ENCODE data around the gene PHF24. TPM values are rescaled to one million over a fixed set of nuclear protein-coding genes. Genes with fewer than 3 reads are reported as not detected.

PHF24 gene
- total RNA-seq, 4 donors from 2014 or later: 0.09 to 0.57 (median 0.44) TPM; not detected in 1

GRCh38 chr9:34959461-34959860 is 1.4 kb downstream of the PHF24 start:
- Histone ChIP-seq H3K4me3 (no peak overlapping the region), H3K27me3 (peaks cover 0 to 84% (median 6%) of the 10 kb centered on the region in 4 donors), H3K27ac (no peak overlapping the region), H3K9me3 (no peaks in the 10 kb centered on the region), H3K36me3 (no peaks in the 10 kb centered on the region), H3K4me1 (peaks cover 3 to 18% (median 12%) of the 10 kb centered on the region in 3 donors)
- TF ChIP-seq POLR2A (IDR thresholded peaks at IDR 0.05): no peak
- no peak for TF ChIP-seq CTCF (IDR thresholded peaks at IDR 0.05)
- intact Hi-C loops (cut with DNase I): no loop called here
- 84 to 90% methylated on average over 1 of the region's 4 CpGs for WGBS, 2 donors
- no peak for DNase-seq

GRCh38 chr9:34961574-34962490 is 3.7 kb downstream of the PHF24 start:
- peaks cover 3 to 18% (median 12%) of the 10 kb centered on the region in 3 donors for H3K4me1 ChIP-seq
- H3K27ac ChIP-seq: no peak overlapping the region
- no peak for DNase-seq
- WGBS, 2 donors: 18 to 30% methylated on average over 5 of the region's 5 CpGs
- no peak for TF ChIP-seq POLR2A (IDR thresholded peaks at IDR 0.05)
- TF ChIP-seq CTCF (IDR thresholded peaks at IDR 0.05): no peak
- intact Hi-C loops (cut with DNase I): no loop called here
- H3K4me3 ChIP-seq: no peak overlapping the region
- peaks cover 0 to 87% (median 6%) of the 10 kb centered on the region in 4 donors for H3K27me3 ChIP-seq
- no peaks in the 10 kb centered on the region for H3K9me3 ChIP-seq
- H3K36me3 ChIP-seq: no peaks in the 10 kb centered on the region

DNA sequence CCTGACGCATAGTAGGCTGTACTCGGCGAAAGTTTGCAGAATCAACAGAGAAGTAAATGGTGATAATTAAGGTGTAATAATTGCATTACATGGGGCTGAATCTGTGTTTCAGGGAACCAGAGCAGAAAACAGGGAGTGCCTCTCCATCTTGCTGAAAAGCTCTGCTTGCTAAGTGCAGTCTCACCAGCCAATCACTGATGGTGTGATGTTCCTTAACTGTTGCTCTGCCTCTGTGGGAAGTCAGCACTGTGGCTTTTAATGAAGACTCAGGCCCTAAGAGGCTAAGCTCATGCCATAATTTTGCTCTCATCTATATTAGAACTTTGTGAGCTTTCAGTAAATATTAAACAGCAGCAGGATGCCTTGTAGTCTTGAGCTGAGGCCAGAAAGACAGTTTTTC is 4.5 kb downstream of the PHF24 start:
- no peak overlapping the region for H3K27ac ChIP-seq
- no peak for DNase-seq
- H3K9me3 ChIP-seq: no peaks in the 10 kb centered on the region
- peaks cover under 1 to 15% (median 9%) of the 10 kb centered on the region in 3 donors for H3K4me1 ChIP-seq
- TF ChIP-seq POLR2A (IDR thresholded peaks at IDR 0.05) (no peak), CTCF (IDR thresholded peaks at IDR 0.05) (no peak)
- intact Hi-C loops (cut with DNase I): no loop called here
- H3K27me3 ChIP-seq: peaks cover 0 to 87% (median 3%) of the 10 kb centered on the region in 4 donors
- no peak overlapping the region for H3K4me3 ChIP-seq
- no peaks in the 10 kb centered on the region for H3K36me3 ChIP-seq
- 82 to 88% methylated on average over 3 of the region's 3 CpGs for WGBS, 2 donors

- no peak for DNase-seq
- intact Hi-C loops (cut with DNase I): no loop called here
- Histone ChIP-seq H3K36me3 (no peaks in the 10 kb centered on the region), H3K4me3 (no peak overlapping the region), H3K9me3 (no peaks in the 10 kb centered on the region), H3K27me3 (peaks cover 0 to 81% (median 2%) of the 10 kb centered on the region in 4 donors), H3K27ac (no peak overlapping the region), H3K4me1 (peaks cover 0 to 7% (median under 1%) of the 10 kb centered on the region in 3 donors)
- no peak for TF ChIP-seq POLR2A (IDR thresholded peaks at IDR 0.05)
- no peak for TF ChIP-seq CTCF (IDR thresholded peaks at IDR 0.05)
- 53 to 55% methylated on average over 2 of the region's 2 CpGs for WGBS, 2 donors
Measured at GRCh38 chr9:34963552-34963951, 5.5 kb downstream of the PHF24 start.

- Histone ChIP-seq H3K4me3 (no peak overlapping the region), H3K27me3 (peaks cover 0 to 77% (median 0%) of the 10 kb centered on the region in 4 donors), H3K27ac (no peak overlapping the region), H3K4me1 (peaks cover 0 to 5% (median 0%) of the 10 kb centered on the region in 3 donors), H3K36me3 (no peaks in the 10 kb centered on the region), H3K9me3 (no peaks in the 10 kb centered on the region)
- intact Hi-C loops (cut with DNase I): no loop called here
- 32 to 49% methylated on average over 3 of the region's 3 CpGs for WGBS, 2 donors
- TF ChIP-seq POLR2A (IDR thresholded peaks at IDR 0.05): no peak
- TF ChIP-seq CTCF (IDR thresholded peaks at IDR 0.05): no peak
- no peak for DNase-seq
Measured at GRCh38 chr9:34964458-34964857, 6.4 kb downstream of the PHF24 start.

All from esophagus squamous epithelium (tissue), 5 donors.